HG03442 (cell line): ENCODE measurements around the gene PDGFRB.

Source experiments
- ATAC-seq: cut with Tn5 transposase; IDR thresholded peaks from one replicate; pipeline ENCODE4 v1.9.1; 2021; ENCODE audit warnings: mild to moderate bottlenecking, moderate library complexity; ENCODE audit not compliant: unreplicated experiment

The PDGFRB gene

GRCh38 chr5:150155258-150156026, at the start of gene PDGFRB:
TSS of gene PDGFRB (minus strand) at chr5:150155845. CDS start at chr5:150137047, 18,798 bp downstream.
- ATAC-seq: no peak

GRCh38 chr5:150204590-150204960, 48.9 kb upstream of the PDGFRB start:
- no peak for ATAC-seq

GRCh38 chr5:150203832-150204589, 48.4 kb upstream of the PDGFRB start:
- ATAC-seq: no peak

GRCh38 chr5:150202501-150202900, 46.9 kb upstream of the PDGFRB start:
- ATAC-seq: no peak

GRCh38 chr5:150197476-150197875, 41.8 kb upstream of the PDGFRB start:
- no peak for ATAC-seq

GRCh38 chr5:150196986-150197385, 41.3 kb upstream of the PDGFRB start:
- no peak for ATAC-seq

GRCh38 chr5:150196514-150196913, 40.9 kb upstream of the PDGFRB start:
- no peak for ATAC-seq

GRCh38 chr5:150195736-150196485, 40.3 kb upstream of the PDGFRB start:
- ATAC-seq: no peak

GRCh38 chr5:150192462-150192861, 36.8 kb upstream of the PDGFRB start:
- ATAC-seq: no peak

- ATAC-seq: no peak
These were observed 35.3 kb upstream of the PDGFRB start for GRCh38 chr5:150190987-150191386.

- no peak for ATAC-seq
These were observed 34.9 kb upstream of the PDGFRB start for GRCh38 chr5:150190503-150190979.

GRCh38 chr5:150189728-150190502, 34.3 kb upstream of the PDGFRB start, which contains the start of gene SLC6A7:
TSS of gene SLC6A7 (plus strand) at chr5:150190062. CDS start at chr5:150190328, 266 bp downstream.
- ATAC-seq: no peak

- ATAC-seq: no peak
These were observed 33.7 kb upstream of the PDGFRB start for GRCh38 chr5:150189326-150189725.

- ATAC-seq: no peak
These were observed 32.6 kb upstream of the PDGFRB start for GRCh38 chr5:150188146-150188842.

- no peak for ATAC-seq
These were observed 31.3 kb upstream of the PDGFRB start for GRCh38 chr5:150186897-150187296.

- ATAC-seq: no peak
These were observed 30.5 kb upstream of the PDGFRB start for GRCh38 chr5:150186137-150186536.

GRCh38 chr5:150184990-150185912, 29.6 kb upstream of the PDGFRB start:
- no peak for ATAC-seq

GRCh38 chr5:150184006-150184405, 28.4 kb upstream of the PDGFRB start:
- ATAC-seq: no peak

GRCh38 chr5:150183436-150183835, 27.8 kb upstream of the PDGFRB start:
- no peak for ATAC-seq
